Fibroblast of the conjunctiva (primary cell): ENCODE measurements around the gene PRPF19.

Experiments used
- DNase-seq: peaks from one replicate; pipeline ENCODE4 v3.0.0-alpha.2; 2010; ENCODE audit warnings: low read depth

PRPF19 gene

DNA sequence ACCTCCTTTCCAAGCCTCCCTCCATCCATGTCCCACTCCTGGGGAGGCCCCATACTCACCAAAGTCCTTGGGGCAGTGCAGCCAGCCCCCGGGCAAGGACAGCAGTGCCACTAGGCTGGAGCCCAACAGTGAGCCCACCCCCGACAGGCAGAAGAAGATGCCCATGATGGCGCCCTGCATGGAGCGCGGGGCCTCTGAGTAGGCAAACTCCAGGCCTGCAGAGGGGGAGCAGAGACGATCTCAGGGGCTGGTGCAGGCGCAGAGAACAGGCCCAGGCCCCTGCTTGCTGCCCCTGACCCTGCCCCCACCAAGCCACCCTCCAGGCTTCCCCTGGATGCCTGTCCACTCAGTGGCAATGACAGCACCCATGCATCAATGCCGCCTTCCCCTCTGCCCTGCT, 31.4 kb upstream of the PRPF19 start:
- DNase-seq: no peak

DNA sequence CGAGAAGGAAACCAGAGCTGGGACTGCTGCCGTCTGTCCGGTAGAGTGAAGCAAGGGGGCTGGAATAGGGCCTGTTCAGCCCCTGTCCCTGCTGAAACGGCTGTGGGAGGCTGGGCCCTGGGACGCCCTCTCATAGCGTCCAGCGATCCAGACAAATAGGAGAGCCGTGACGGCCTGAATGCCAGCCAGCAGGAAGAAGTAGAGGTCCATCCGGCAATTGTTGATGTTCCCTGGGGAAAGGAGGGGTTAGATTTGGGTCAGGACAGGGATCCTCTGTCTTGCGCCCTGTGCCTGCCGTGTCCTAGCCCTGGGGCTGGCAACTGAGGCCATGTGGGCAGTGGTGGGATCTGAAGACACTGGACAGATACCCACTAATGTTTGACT, 30.8 kb upstream of the PRPF19 start:
- DNase-seq: no peak

DNA sequence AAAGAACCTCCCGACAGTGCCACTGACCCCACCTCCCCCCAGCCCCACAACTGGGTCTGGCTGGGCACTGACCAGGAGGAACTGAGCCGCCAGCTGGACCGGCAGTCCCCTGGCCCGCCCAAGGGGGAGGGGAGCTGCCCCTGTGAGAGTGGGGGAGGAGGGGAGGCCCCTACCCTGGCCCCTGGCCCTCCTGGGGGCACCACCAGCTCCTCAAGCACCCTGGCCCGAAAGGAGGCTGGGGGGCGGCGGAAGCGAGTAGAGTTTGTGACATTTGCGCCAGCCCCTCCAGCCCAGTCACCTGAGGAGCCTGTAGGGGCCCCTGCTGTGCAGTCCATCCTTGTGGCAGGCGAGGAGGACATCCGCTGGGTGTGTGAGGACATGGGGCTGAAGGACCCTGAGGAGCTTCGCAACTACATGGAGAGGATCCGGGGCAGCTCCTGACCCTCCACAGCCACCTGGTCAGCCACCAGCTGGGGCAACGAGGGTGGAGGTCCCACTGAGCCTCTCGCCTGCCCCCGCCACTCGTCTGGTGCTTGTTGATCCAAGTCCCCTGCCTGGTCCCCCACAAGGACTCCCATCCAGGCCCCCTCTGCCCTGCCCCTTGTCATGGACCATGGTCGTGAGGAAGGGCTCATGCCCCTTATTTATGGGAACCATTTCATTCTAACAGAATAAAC, 30.2 kb upstream of the PRPF19 start:
- DNase-seq: no peak

DNA sequence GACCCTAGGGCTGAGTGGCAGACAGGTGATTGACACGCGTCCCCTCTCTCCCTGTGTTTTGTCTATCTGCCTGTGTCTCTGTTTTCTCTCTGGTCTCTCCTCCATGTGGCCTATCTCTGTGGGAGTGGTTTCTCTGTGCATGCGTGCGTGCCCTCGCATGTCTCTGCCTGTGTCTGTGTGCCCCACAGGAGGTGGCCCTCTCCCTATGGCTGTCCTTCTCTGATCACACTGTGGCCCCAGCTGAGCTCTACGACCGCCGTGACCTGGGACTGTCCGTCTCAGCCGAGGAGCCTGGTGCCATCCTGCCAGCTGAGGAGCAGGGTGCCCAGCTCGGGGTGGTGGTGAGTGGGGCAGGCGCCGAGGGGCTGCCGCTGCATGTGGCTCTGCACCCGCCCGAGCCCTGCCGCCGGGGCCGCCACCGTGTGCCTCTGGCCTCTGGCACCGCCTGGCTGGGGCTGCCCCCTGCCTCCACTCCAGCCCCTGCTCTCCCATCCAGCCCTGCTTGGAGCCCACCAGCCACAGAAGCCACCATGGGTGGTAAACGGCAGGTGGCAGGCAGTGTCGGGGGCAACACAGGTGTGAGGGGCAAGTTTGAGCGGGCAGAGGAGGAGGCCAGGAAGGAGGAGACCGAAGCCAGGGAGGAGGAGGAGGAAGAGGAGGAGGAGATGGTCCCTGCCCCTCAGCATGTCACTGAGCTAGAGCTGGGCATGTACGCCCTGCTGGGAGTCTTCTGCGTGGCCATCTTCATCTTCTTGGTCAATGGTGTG, 29.5 kb upstream of the PRPF19 start:
- no peak for DNase-seq

DNA sequence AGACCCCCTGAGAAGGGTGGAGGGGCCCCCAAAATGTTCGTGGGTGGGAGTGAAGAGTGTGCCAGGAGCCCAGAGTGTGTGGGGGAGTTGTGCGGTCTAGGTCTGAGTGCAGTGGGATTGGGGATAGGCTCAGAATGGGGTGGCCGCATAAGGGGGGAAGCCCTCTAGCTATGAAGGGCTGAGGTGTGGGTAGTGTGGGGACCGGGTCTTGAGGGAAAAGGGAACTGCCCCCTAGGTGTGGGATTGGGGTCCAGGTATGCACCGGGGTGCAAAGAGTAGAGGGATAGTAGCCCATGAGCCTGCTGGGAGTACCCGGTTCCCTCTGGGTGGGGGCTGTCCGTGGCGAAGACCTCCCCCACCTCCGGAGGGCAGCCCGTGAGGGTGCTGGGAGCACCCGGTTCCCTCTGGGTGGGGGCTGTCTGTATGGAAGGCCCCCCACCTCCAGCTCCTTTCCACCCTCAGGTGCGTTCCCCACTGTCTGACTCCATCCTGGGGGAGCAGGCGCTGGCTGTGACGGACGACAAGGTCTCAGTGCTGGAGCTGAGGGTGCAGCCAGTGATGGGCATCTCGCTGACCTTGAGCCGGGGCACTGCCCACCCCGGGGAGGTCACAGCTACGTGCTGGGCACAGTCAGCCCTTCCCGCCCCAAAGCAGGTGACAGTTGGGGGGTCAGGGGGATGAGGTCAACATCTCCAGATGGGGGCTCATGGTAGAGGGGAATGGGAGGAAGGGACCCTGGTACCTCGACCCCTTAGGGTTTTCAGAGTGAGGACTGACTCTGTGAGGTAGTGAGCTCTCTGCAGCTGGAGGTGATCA, 28.6 kb upstream of the PRPF19 start:
- no peak for DNase-seq

DNA sequence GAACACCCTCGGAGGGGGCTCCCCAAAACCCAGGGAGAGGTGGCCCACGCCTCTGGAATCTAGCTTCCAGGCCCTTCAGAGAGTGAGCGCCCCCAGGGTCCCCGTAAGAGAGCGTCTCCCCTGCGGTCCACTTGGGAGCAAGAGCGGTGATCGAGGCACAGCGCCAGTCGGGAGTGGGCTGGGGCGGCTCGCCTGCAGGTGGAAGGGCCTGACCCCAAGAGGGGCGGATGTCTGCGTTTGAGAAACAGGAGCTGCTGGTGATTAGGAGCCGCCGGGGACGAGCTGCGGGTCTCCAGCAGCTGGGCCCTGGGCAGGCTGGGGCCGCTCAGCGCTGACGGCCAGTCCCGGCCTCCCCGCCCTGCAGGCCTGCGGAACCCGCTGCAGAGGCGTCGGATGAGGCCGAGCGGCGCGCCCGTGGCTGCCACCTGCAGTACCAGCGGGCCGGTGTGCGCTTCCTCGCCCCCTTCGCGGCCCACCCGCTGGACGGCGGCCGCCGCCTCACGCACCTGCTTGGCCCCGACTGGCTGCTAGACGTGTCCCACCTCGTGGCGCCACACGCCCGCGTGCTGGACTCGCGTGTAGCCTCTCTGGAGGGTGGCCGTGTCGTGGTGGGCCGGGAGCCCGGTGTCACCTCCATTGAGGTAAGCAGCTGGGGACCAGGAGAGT, 27.9 kb upstream of the PRPF19 start:
- DNase-seq: no peak

DNA sequence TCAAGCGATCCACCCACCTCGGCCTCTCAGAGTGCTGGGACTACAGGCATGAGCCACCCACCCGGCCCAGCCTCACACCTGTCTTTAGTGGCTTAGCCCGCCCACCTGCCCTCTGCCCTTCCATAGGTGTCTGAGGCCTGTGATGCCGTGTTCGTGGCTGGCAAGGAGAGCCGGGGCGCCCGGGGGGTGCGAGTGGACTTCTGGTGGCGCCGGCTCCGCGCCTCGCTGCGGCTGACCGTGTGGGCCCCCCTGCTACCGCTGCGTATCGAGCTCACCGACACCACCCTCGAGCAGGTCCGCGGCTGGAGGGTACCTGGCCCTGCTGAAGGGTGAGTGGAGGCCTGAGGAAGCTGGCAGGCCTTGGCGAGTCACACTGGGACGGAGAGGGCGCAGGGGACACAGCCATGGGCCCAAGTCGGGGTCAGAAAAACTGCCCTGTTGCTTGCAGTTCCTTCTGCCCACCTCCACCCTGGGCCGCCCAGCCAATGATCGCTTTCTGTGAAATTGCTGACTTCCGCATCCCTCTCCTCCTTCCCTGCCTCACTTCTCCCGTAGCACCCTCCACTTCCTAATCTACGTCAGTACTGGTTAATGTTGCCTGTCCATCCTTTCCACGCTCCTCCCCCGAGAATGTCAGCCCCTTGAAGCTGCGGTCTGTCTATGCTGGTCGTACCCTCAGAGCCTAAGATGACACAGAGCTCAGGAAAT, 27.2 kb upstream of the PRPF19 start:
- DNase-seq: no peak

DNA sequence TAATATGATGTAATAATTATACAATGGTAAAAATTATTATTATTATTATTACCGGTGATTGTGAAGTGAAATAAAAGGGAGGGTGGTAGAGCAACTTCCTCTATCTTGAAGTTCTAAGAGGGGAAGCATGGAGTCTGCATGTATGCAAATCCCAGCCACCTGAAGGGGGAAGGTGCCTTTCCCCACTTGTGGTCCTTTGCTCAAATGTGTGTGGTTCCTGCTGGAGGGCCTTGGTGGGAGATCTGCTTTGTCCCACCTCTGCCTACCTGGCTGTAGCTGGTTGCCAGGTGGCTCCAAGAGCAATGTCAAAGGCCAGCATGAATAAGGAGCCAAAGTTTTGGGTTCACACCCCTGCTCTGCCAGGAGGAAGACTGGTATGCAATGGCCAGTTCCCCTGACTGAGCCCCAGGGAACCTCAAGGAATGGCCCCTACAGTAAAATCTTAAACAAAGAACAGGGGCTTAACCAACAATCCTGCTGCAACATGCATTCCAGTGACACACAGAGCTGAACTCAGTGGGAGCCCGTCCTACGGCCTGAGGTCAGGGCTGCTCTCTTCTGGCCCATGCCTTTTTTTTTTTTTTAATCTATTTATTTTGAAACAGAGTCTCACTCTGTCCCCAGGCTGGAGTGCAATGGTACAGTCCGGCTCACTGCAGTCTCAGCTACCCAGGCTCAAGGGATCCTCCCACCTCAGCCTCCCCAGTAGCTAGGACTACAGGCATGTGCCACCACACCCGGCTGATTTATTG, 26.4 kb upstream of the PRPF19 start:
- no peak for DNase-seq

DNA sequence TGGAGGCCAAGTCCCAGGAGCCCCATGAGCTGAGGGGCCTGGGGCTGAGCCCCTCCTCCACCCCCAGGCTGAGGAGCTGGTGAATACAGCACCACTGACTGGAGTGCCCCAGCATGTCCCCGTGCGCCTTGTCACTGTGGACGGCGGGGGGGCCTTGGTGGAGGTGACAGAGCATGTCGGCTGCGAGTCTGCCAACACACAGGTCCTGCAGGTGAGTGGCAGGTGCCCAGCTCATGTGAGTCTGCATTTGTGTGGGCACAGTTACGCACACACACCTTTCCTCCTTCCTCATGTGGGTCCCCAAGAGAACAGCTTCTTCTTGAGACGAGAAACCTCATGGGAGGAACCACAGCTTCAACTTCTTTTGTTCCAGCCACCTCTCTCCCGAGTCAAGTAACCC, 25.5 kb upstream of the PRPF19 start:
- no peak for DNase-seq

DNA sequence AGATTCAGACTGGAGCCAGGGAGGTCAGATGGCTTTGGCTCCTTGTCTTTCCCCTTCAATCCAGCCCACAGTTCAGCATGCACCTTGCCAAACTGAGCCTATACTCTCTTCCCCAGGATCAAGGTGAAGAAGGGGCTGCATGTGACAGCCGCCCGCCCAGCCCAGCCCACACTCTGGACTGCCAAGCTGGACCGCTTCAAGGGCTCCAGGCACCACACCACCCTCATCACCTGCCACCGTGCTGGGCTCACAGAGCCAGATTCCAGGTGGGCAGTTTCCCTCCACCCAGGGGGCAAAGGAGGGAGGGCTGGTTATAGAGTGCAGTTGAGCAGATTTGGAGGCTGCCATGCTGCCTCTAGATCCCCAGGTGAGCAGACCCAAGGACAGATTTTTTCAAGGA, 24.0 kb upstream of the PRPF19 start:
- DNase-seq: no peak

DNA sequence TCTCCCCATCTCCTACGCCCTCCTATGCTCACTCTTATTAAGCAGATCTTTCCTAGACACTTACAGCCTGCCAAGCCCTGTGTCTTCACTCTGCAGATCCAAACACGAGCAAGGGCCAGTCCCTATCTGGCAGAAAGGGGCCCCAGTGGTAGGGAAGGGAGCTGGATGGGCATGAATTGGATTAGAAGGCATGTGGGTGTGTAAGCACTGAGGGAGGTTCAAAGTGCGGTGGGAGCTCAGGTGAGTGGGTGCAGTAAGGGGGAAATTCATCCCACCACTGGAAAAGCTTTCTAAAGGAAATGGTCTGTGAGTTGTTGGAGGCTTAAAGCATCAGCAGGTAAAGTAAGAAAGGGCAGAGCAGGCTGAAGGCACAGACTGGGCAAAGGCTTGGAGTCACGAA, 23.4 kb upstream of the PRPF19 start:
- DNase-seq: no peak

DNA sequence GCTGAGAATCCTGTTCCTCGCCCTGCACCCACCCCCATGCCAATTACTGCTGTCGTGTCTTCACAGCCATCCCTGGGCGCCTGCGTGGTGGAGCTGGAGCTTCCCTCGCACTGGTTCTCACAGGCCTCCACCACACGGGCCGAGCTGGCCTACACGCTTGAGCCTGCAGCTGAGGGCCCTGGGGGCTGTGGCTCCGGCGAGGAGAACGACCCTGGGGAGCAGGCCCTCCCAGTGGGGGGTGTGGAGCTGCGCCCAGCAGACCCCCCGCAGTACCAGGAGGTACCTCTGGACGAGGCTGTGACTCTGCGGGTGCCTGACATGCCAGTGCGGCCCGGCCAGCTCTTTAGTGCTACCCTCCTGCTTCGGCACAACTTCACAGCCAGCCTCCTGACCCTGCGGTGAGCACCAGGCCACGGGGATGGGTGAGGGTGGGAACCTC, 22.2 kb upstream of the PRPF19 start:
- DNase-seq: no peak

DNA sequence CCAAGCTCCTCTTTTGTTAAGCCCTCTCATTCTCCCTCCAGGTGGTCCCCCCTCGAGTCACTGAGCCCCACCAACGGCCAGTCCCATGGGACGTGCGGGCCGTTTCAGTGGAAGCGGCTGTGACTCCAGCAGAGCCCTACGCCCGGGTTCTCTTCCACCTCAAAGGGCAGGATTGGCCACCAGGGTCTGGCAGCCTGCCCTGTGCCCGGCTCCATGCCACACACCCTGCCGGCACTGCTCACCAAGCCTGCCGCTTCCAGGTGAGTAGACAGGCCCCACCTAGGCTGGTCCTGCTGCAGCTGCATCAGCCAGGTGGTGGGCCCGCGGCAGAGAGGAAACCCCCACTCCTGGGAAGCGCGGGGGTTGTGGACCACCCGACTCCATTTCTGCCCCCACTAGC, 21.2 kb upstream of the PRPF19 start:
- DNase-seq: no peak

DNA sequence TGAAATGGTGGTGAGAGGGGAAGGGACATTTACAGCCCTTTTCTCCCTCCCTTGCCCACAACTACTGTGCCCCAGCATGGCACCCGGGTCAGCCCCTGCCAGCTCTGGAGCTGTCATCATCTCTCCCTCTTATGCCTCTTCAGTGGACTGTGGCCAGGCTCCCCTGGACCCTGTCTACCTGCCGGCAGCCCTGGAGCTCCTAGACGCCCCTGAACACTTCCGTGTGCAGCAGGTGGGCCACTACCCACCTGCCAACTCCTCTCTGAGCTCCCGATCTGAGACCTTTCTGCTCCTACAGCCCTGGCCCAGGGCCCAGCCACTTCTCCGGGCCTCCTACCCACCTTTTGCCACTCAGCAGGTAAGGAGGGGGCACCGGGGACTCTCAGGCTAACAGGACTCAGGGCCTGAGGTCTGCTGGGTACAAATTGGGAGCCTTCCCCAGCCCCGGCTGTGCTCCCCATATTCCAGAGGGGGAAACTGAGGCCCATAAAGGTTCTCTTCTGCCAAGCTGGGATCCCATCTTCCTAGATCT, 20.7 kb upstream of the PRPF19 start:
- DNase-seq: no peak

DNA sequence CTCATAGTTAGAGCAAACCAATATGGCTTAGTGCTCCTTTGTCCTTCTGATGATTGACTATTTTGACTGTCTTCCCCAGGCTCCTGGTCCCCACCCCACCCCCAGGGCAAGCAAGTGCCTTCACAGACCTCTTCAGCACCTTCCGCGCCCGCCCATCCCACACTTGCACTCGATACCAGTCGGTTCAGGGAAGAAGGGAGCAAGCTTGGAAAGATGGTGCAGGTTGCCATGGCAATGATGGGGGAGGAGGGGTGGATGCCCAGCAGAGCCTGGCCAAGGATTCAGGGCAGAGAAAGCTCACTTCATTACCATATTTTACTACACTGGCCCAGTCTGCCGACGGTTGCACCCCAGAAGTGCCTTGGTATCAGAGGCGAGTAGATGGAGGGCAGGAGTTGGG, 20.1 kb upstream of the PRPF19 start:
- DNase-seq: no peak

DNA sequence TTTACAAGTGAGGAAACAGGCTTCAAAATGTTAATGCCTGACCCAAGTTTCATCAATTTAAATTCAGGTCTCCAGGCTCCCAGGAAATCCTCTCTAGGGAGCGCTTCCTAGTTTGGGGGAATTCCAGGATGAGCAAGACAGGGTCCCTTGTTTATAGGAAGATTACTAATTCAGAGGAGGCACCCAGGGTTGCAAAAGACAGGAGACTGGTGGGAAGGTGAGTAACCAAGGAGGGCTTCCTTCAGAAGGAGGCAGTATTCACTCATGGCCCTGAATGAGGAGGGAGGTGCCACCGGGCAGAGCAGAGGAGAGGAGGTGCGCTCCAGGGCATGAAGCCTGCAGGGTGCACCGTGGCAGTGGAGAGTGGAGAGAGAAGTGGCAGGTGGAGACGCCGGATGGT, 19.5 kb upstream of the PRPF19 start:
- DNase-seq: no peak

DNA sequence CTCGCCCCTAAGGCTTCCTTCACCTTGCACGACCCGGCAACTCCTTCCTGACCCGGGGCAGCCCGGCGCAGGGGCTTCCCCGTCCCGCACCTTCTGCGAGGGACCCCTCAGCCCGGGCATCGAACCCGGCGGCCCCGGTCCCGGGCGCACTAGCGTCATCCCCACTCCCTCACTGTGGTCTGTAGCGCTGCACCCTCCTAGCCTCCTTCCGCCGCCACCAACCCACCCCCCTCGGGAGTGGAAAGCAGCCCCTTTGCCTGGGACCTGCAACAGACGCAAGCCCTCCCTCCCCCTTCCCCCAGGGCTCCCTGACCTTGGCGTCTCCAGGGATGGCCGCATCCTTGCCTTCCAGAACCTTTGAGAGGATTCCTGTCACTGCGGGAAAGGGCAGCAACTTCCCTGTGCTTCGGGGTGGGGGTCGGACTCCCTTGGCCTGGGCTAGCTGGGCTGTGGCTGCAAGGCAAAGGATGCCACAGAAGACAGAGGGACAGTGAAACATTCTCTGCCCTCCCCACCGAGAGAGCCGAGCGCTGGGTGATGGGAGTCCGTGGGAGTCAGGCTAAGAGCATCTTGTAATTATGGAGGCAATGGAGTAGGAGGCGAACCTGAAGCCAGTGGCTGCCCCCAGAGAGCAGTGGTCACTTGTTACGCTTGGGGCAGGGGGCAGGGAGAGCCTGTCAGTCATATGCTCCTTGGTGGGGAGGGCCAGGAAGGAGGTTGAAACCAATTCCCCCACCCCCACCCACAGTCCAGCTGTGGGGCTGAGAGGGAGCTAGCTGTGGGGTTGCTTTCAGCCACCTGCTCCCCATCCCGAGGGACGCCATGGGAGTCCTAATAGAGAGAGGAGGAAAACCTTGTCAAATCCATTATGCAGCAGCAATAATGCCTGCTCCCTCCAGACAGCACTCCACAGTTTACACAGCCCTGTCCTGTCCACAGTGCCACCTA, 18.8 kb upstream of the PRPF19 start:
- no peak for DNase-seq

DNA sequence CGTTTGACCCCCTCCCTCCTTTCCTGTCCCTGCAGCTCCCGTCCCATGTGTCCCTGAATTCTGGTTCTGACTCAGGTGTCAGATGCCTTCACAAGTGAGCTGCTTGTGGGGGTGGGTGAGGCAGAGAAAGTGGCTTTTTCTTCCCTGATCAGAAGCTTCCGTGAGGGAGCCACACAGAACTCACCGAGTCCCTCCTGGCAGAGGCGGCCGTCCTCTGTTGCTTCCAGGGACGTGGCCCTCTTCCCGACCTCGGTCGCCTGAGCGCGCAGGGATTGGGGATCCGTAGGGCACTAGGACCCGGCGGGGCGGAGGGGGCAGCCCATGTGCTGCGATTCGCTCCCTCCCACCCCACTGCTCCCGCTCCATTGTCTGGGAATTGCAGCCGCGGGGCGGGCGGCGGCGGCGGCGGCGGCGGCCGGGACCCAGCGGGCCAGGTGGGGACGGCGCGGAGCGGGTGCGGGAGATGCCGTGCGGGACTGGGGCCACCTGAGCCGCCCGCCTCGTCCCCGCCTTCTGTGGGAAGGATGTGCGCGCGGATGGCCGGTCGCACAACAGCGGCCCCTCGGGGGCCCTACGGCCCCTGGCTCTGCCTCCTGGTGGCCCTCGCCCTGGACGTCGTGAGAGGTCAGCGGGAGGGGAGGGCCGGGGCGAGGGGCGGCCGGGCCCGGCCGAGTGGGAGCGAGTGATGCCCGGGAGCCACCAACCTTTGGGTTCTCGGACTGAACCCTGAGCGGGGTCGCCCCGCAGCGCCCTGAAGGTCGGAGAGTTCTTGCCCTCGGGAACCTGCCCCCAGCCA, 17.9 kb upstream of the PRPF19 start, which contains the start of gene TMEM132A:
TMEM132A (plus strand) TSS at position 351 of the 796 bp plus-strand sequence; CDS start at position 525, 174 bp downstream.
- peak; percentile 20 for DNase-seq

DNA sequence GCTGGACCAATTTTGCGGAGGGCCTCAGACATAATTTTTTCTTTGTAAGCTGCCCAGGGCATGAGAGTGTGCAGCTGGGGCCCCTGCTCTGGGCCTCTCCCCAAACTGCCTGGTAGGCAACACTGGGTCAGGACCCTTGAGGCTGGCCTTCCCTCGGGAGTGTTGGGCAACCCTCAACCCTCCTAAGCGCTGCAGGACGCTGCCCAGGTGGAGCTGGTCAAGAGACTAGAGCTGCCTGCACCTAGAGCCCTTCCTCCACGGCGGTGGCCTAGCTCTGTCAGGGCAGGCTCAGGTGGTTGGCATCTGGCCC, 17.4 kb upstream of the PRPF19 start:
- DNase-seq: no peak
